ENCODE data around the gene PTTG1IP.

Gene PTTG1IP

GRCh38 chr21:44819283-44820243 is 53.9 kb downstream of the PTTG1IP start:
- DNase-seq (ENCODE audit: low spot score): no peak

DNA sequence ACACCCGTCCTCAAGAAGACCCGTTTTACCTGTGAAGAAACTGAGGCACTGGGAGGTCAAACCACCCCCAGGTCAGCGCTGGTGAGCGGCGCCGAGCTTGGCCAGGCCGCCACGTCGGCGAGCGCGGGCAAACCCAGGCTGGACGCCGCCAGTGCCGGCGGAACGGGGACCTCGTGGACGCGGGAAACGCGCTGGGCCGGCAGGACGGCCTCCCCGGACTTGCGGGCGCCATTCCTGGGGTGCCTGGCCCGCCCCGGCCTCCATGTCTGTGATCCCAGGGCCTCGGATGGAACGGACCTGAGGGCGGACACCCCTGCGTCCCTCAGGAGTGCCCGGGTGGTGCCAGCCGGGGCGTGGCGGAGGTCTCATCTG is 54.9 kb downstream of the PTTG1IP start:
- DNase-seq (ENCODE audit: low spot score): no peak

- DNase-seq (ENCODE audit: low spot score): peak; percentile 80
Observed at GRCh38 chr21:44817914-44818639, 55.4 kb downstream of the PTTG1IP start, which contains the start of gene SUMO3. Gene SUMO3, minus strand, starts transcription at chr21:44818062. Its CDS starts 94 bp downstream, at chr21:44817968.

DNA sequence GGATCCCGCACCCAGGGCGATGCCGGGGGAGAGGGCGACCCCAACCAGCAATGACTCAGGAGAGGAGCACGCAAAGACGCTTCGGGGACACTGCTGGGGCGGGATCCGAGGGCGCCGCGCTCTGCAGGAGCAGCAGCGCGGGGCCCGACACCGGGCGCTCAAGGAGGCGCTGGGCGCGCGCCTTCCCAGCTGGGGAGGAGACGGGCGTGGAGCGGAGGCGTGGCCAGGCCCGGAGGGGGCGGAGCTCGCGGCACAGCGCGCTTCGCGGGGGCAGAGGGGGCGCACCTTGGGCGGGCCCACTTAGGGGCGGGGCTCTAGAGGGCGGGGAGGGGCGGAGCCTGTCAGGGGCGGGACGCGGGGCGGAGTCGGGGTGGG is 56.0 kb downstream of the PTTG1IP start:
- peak; percentile 93 for DNase-seq (ENCODE audit: low spot score)

DNA sequence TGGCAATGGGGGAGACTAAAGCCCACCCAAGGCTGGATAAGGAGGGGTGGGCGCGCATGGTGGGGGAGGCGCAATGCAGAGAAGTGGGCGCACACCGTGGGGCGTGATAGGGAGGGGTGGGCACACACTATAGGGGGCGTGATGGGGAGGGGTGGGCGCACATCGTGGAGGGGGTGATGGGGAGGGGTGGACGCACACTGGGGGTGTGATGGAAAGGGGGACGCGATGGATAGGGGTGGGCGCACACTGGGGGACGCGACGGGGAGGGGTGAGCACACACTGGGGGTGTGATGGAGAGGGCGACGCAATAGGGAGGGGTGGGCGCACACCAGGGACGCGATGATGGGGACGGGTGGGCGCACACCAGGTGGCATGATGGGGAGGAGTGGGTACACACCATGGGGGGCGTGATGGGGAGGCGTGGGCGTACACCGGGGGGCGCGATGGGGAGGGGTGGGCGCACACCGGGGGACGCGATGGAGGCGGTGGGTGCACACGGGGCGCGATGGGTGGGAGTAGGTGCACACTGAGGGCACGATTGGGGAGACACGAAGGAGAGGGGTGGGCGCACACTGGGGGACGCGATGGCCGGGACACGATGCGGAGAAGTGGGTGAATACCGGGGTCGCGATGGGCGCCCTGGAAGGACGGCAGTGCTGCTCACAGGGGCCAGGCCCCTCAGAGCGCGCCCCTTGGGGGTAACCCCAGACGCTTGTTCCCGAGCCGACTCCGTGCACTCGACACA is 56.6 kb downstream of the PTTG1IP start:
- DNase-seq (ENCODE audit: low spot score): no peak

GRCh38 chr21:44815852-44816628 is 57.5 kb downstream of the PTTG1IP start:
- no peak for DNase-seq (ENCODE audit: low spot score)

GRCh38 chr21:44815225-44815624 is 58.3 kb downstream of the PTTG1IP start:
- no peak for DNase-seq (ENCODE audit: low spot score)

GRCh38 chr21:44814498-44815023 is 58.9 kb downstream of the PTTG1IP start:
- no peak for DNase-seq (ENCODE audit: low spot score)

- no peak for DNase-seq (ENCODE audit: low spot score)
Observed at GRCh38 chr21:44813727-44814126, 59.8 kb downstream of the PTTG1IP start.

DNA sequence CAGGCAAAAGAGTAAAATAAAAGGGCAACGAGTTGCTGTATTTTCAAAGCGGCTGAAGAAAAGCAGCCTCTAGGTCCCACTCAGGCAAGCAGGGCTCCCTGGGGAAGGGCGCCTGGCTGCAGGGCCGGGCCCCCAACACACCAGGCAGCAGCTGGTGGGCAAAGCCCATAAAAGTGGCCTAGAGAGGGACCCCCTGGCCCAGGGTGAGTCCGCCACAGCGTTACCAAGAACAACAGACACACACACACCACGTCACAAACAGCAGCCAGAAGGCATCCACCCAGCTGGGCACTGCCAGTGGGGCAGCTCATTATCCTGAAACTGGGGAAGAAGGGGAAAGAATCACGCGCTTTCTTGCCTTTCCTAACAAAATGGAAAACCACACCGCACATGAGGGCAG is 60.3 kb downstream of the PTTG1IP start:
- DNase-seq (ENCODE audit: low spot score): no peak

GRCh38 chr21:44812640-44813039 is 60.9 kb downstream of the PTTG1IP start:
- DNase-seq (ENCODE audit: low spot score): no peak

DNA sequence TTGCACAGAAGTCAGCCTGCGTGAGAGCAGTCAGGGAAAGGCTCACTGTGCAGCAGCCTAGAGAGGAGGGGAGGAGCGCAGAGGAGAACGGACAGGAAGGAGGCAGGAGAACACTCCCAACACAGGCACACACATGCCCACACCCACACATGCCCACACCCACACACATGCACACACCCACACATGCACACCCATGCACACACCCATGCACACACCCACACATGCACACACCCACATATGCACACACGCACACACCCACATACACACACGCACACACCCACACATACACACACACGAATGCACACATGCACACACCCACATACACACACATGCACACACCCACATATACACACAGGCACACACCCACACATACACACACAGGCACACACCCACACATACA is 62.7 kb downstream of the PTTG1IP start:
- no peak for DNase-seq (ENCODE audit: low spot score)

DNA sequence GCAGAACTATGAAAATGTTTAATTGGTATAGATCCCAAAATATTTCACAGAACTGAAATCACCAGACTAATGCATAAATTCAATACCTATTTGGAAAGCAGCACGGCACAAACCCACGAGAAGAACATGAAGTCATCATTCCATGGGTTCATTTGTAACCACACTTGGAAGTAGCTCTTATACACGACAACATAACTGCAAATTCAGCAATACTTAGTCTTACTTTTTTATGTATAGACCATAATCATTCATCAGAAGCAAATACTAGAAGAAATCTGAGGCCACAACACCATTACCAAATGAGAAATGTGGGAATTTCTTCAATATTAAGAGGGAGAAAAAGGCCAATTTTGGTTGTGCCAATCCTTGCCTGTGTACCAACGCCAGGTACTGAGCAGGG is 67.6 kb downstream of the PTTG1IP start:
- no peak for DNase-seq (ENCODE audit: low spot score)

DNA sequence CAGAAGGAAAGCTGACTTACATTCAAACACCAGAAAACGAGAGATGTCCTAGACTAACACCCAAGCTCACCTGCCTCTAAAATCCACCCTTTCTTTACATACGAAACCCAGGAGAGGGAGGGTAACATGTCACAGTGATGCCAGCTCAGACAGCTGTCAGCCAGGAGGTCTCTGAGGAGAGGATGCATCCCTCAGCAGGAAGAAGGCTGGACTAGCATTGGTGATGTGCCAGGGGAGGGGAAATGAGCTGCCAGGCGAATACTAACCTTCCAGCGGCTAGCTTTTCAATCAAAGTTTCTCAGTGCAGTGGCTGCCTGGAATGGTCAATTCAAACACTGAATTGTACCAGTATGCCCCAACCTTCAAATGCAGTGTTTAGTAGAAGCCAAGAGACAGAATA is 68.3 kb downstream of the PTTG1IP start:
- no peak for DNase-seq (ENCODE audit: low spot score)

- no peak for DNase-seq (ENCODE audit: low spot score)
Observed at GRCh38 chr21:44804762-44805161, 68.7 kb downstream of the PTTG1IP start.

DNA sequence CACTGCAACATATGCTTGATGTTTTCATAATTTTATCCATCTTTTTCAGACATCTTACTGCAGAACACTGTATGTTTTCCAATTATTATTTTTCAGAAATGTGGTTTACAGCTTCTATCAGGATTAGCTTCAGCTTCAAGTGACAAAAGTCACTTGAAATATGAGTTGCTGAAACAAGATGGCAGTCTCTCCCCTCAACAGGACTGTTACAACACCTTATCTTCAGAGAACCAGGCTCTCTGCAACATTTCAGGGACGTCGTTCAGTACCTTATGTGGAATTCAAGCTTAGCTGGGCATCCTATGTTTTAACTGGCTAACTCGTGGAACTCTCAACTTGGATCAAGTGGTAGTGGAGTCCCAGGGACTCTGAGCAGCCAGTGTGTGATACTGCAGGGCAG is 69.8 kb downstream of the PTTG1IP start:
- no peak for DNase-seq (ENCODE audit: low spot score)

GRCh38 chr21:44802396-44803153 is 70.9 kb downstream of the PTTG1IP start:
- no peak for DNase-seq (ENCODE audit: low spot score)

- DNase-seq (ENCODE audit: low spot score): peak; percentile 82
Observed at GRCh38 chr21:44801468-44802395, 71.8 kb downstream of the PTTG1IP start, which contains the start of gene UBE2G2. Gene UBE2G2, minus strand, starts transcription at chr21:44801820. Its CDS starts 72 bp downstream, at chr21:44801748.

DNA sequence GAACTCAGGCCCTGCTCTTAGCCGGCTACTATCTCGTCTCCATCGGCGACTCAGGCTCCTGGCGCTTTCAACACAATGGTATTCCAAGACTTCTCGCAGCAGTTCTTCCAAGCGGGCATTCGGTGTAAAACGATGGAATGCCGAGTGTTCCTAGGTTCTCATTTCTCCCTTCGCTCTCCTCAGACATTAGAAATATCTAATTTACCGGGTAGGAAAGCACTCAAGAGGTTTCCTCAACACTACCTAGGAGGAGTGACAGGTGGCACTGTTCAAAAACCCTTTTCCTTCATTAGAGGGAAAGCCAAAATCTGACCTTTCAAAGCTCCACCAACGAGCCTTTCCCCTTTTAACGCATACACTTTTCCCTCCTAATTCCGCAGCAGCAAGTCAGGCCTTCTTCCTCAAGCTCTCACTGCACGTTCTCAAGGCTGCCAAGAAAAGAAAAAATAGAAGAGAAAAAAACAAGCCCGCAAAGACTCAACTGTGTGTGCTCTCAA is 72.5 kb downstream of the PTTG1IP start:
- peak; percentile 34 for DNase-seq (ENCODE audit: low spot score)
